ENCODE results near the gene KIAA1671. TPM values are rescaled to one million over a fixed set of nuclear protein-coding genes. Genes with fewer than 3 reads are reported as not detected.

The KIAA1671 gene
- total and polyA plus RNA-seq, 2 donors (not counting 1 experiment from before 2014, with no cell fraction given) = 0.01 to 0.02 TPM

- Histone ChIP-seq H3K4me1 (ENCODE audit: control insufficient read depth in 2 of 2, insufficient read depth in 2 of 2, low read length in 2 of 2) (no peaks in the 10 kb centered on the region), H3K9ac (ENCODE audit: low read length) (no peak overlapping the region), H4K20me1 (ENCODE audit: control insufficient read depth, insufficient read depth, low read length, poor library complexity, severe bottlenecking) (no peaks in the 10 kb centered on the region), H2AFZ (ENCODE audit: insufficient read depth, low read depth, low read length, poor library complexity, severe bottlenecking) (no peak overlapping the region), H3K79me2 (ENCODE audit: control insufficient read depth, insufficient read depth, low read length) (no peaks in the 10 kb centered on the region), H3K27ac (ENCODE audit: low read length in 2 of 2) (no peak overlapping the region), H3K4me3 (ENCODE audit: control extremely low read depth in 1 of 5, extremely low read depth in 1 of 5, insufficient read depth in 1 of 5, low read depth in 2 of 5, low read length in 4 of 5) (no peak overlapping the region), H3K36me3 (replicated peaks in 1 of 2; ENCODE audit: control extremely low read depth in 1 of 2, control insufficient read depth in 1 of 2, extremely low read depth in 1 of 2, insufficient read depth in 2 of 2, low read length in 1 of 2) (no peaks in the 10 kb centered on the region), H3K4me2 (replicated peaks; ENCODE audit: low read depth, low read length, poor library complexity, severe bottlenecking) (no peak overlapping the region), H3K9me3 (ENCODE audit: control extremely low read depth in 1 of 3, control insufficient read depth in 2 of 3, insufficient read depth in 1 of 3, low read length in 2 of 3) (peaks cover 0 to 3% (median 0%) of the 10 kb centered on the region in 3 donors), H3K27me3 (replicated peaks in 1 of 4; ENCODE audit: control extremely low read depth in 1 of 4, control insufficient read depth in 3 of 4, insufficient read depth in 4 of 4, low read length in 3 of 4) (no peaks in the 10 kb centered on the region)
- 96% methylated on average over 3 of the region's 4 CpGs for WGBS (ENCODE audit: insufficient coverage)
- Mint-ChIP-seq H3K9me3 (ENCODE audit: insufficient read depth) (peaks cover 5% of the 10 kb centered on the region), H3K27me3 (peaks cover 8% of the 10 kb centered on the region), H3K4me3 (no peak overlapping the region), H3K27ac (no peak overlapping the region), H3K4me1 (no peaks in the 10 kb centered on the region)
- CTCF ChIA-PET = no interaction called here
- POLR2A ChIA-PET = no interaction called here
- intact Hi-C loops (cut with micrococcal nuclease) = no loop called here
- ATAC-seq (ENCODE audit: low read depth) = no peak
- TF ChIP-seq EZH2 (IDR thresholded peaks at IDR 0.05; ENCODE audit: borderline replicate concordance, insufficient read depth, low read depth, low read length, poor library complexity, severe bottlenecking) (no peak), CTCF (IDR thresholded peaks at IDR 0.05) (no peak)
- DNase-seq = no peak
These were observed 181.5 kb downstream of the KIAA1671 start for GRCh38 chr22:25134028-25134427.

GRCh38 chr22:25134451-25134850 lies 181.9 kb downstream of the KIAA1671 start:
- no peak overlapping the region for H2AFZ ChIP-seq (ENCODE audit: insufficient read depth, low read depth, low read length, poor library complexity, severe bottlenecking)
- ChIA-PET POLR2A (no interaction called here), CTCF (no interaction called here)
- ATAC-seq (ENCODE audit: low read depth) (no peak), DNase-seq (no peak)
- H3K4me2 ChIP-seq (replicated peaks; ENCODE audit: low read depth, low read length, poor library complexity, severe bottlenecking) = no peak overlapping the region
- no peaks in the 10 kb centered on the region for H3K79me2 ChIP-seq (ENCODE audit: control insufficient read depth, insufficient read depth, low read length)
- no peaks in the 10 kb centered on the region for H4K20me1 ChIP-seq (ENCODE audit: control insufficient read depth, insufficient read depth, low read length, poor library complexity, severe bottlenecking)
- no peak for TF ChIP-seq EZH2 (IDR thresholded peaks at IDR 0.05; ENCODE audit: borderline replicate concordance, insufficient read depth, low read depth, low read length, poor library complexity, severe bottlenecking)
- no peak for TF ChIP-seq CTCF (IDR thresholded peaks at IDR 0.05)
- WGBS (ENCODE audit: insufficient coverage) = 83% methylated on average over 2 of the region's 2 CpGs
- peaks cover 8% of the 10 kb centered on the region for H3K27me3 Mint-ChIP-seq
- H3K9me3 Mint-ChIP-seq (ENCODE audit: insufficient read depth) = peaks cover 5% of the 10 kb centered on the region
- no peak overlapping the region for H3K4me3 Mint-ChIP-seq
- no peak overlapping the region for H3K27ac ChIP-seq (ENCODE audit: low read length in 2 of 2)
- intact Hi-C loops (cut with micrococcal nuclease) = no loop called here
- H3K4me1 Mint-ChIP-seq = no peaks in the 10 kb centered on the region
- H3K27me3 ChIP-seq (replicated peaks in 1 of 4; ENCODE audit: control extremely low read depth in 1 of 4, control insufficient read depth in 3 of 4, insufficient read depth in 4 of 4, low read length in 3 of 4) = no peaks in the 10 kb centered on the region
- H3K9ac ChIP-seq (ENCODE audit: low read length) = no peak overlapping the region
- H3K4me3 ChIP-seq (ENCODE audit: control extremely low read depth in 1 of 5, extremely low read depth in 1 of 5, insufficient read depth in 1 of 5, low read depth in 2 of 5, low read length in 4 of 5) = no peak overlapping the region
- H3K36me3 ChIP-seq (replicated peaks in 1 of 2; ENCODE audit: control extremely low read depth in 1 of 2, control insufficient read depth in 1 of 2, extremely low read depth in 1 of 2, insufficient read depth in 2 of 2, low read length in 1 of 2) = no peaks in the 10 kb centered on the region
- no peaks in the 10 kb centered on the region for H3K4me1 ChIP-seq (ENCODE audit: control insufficient read depth in 2 of 2, insufficient read depth in 2 of 2, low read length in 2 of 2)
- H3K27ac Mint-ChIP-seq = no peak overlapping the region
- H3K9me3 ChIP-seq (ENCODE audit: control extremely low read depth in 1 of 3, control insufficient read depth in 2 of 3, insufficient read depth in 1 of 3, low read length in 2 of 3) = peaks cover 0 to 3% (median 0%) of the 10 kb centered on the region in 3 donors
